GM11168 (cell line): ENCODE data around the gene URB1.
"Not testable (repeated sequence)": the region's sequence is repeated elsewhere in the genome, so short reads cannot be mapped to it uniquely, and the experiment has no call there.

Source experiments
- in situ Hi-C: fragments of 300-500 bp; cut with MboI; formaldehyde crosslinking; loops from one replicate; pipeline ENCODE4 v1.12.0; 2022; ENCODE audit warnings: low sequenced_read_pairs; ENCODE audit not compliant: unreplicated experiment

The URB1 gene

GRCh38 chr21:32303385-32303784 is 89.4 kb downstream of the URB1 start:
- in situ Hi-C loops = no loop called here

GRCh38 chr21:32302560-32302959 is 90.3 kb downstream of the URB1 start:
- in situ Hi-C loops = no loop called here

GRCh38 chr21:32301596-32301995 is 91.2 kb downstream of the URB1 start:
- in situ Hi-C loops = no loop called here

GRCh38 chr21:32300117-32300681 is 92.6 kb downstream of the URB1 start:
- in situ Hi-C loops = no loop called here

- in situ Hi-C loops = no loop called here
Observed at GRCh38 chr21:32299695-32300094, 93.1 kb downstream of the URB1 start.

- in situ Hi-C loops = no loop called here
Observed at GRCh38 chr21:32298658-32299081, 94.1 kb downstream of the URB1 start, which contains the start of gene MRAP. Gene MRAP (plus strand): TSS chr21:32298855. CDS start chr21:32298972, 117 bp downstream.

GRCh38 chr21:32298148-32298559 is 94.7 kb downstream of the URB1 start:
- in situ Hi-C loops = no loop called here

GRCh38 chr21:32297449-32297848 is 95.4 kb downstream of the URB1 start:
- in situ Hi-C loops = no loop called here

GRCh38 chr21:32285476-32285875 is 107.3 kb downstream of the URB1 start:
- in situ Hi-C loops = no loop called here

GRCh38 chr21:32282992-32283391 is 109.8 kb downstream of the URB1 start:
- in situ Hi-C loops = no loop called here

- in situ Hi-C loops = no loop called here
Observed at GRCh38 chr21:32281531-32281930, 111.3 kb downstream of the URB1 start.

GRCh38 chr21:32279377-32279680 is 113.5 kb downstream of the URB1 start:
- in situ Hi-C loops = no loop called here

GRCh38 chr21:32278518-32279376 is 114.1 kb downstream of the URB1 start, which contains the start of gene MIS18A:
Gene MIS18A (minus strand): TSS chr21:32279049. CDS start chr21:32279014, 35 bp downstream.
- in situ Hi-C loops = no loop called here

GRCh38 chr21:32278103-32278502 is 114.7 kb downstream of the URB1 start:
- in situ Hi-C loops = no loop called here

- in situ Hi-C loops = no loop called here
Observed at GRCh38 chr21:32276671-32277070, 116.1 kb downstream of the URB1 start.

GRCh38 chr21:32270748-32271147 is 122.1 kb downstream of the URB1 start:
- in situ Hi-C loops = no loop called here

- in situ Hi-C loops = not testable (repeated sequence)
Observed at GRCh38 chr21:32265321-32265720, 127.5 kb downstream of the URB1 start.

- in situ Hi-C loops = no loop called here
Observed at GRCh38 chr21:32261929-32262328, 130.9 kb downstream of the URB1 start.
